Neural progenitor cell (in vitro differentiated cells): Measurements from ENCODE around the gene NRM. TPM values are rescaled to one million over a fixed set of nuclear protein-coding genes. Genes with fewer than 3 reads are reported as not detected.

Experiments used
- DNase-seq: peaks from one replicate; pipeline ENCODE4 v3.0.0-alpha.2; 2016; ENCODE audit warnings: low spot score
- H2AFZ ChIP-seq: fragments of 200-600 bp; sonication (generic); replicated peaks from 2 replicates; pipeline ENCODE4 v1.6.1; 2016; ENCODE audit warnings: antibody characterized with exemption
- H3F3A ChIP-seq: fragments of 200-600 bp; sonication (generic); 2 replicates; pipeline ENCODE4 v1.6.1; 2016; ENCODE audit warnings: antibody characterized with exemption, low read depth
- H3K27ac ChIP-seq: fragments of 200-600 bp; sonication (generic); 2 replicates; pipeline ENCODE4 v1.5.1; 2016; ENCODE audit warnings: mild to moderate bottlenecking
- H3K27me3 ChIP-seq: fragments of 200-600 bp; sonication (generic); 2 replicates; pipeline ENCODE4 v1.6.1; 2016; ENCODE audit warnings: mild to moderate bottlenecking, moderate library complexity
- H3K36me3 ChIP-seq: fragments of 200-600 bp; sonication (generic); 2 replicates; pipeline ENCODE4 v1.5.1; 2016
- H3K4me1 ChIP-seq: fragments of 200-600 bp; sonication (generic); 2 replicates; pipeline ENCODE4 v1.6.1; 2016; ENCODE audit warnings: mixed run types
- H3K4me2 ChIP-seq: fragments of 200-600 bp; sonication (generic); 2 replicates; pipeline ENCODE4 v1.6.1; 2016
- H3K4me3 ChIP-seq: fragments of 200-600 bp; sonication (generic); 2 replicates; pipeline ENCODE4 v1.5.1; 2016
- H3K79me2 ChIP-seq: fragments of 200-600 bp; sonication (generic); 2 replicates; pipeline ENCODE4 v1.6.1; 2016; ENCODE audit warnings: low read depth
- H3K9ac ChIP-seq: fragments of 200-600 bp; sonication (generic); 2 replicates; pipeline ENCODE4 v1.6.1; 2016
- H3K9me3 ChIP-seq: fragments of 200-600 bp; sonication (generic); 2 replicates; pipeline ENCODE4 v1.5.1; 2016; ENCODE audit warnings: low read depth
- H4K20me1 ChIP-seq: fragments of 200-600 bp; sonication (generic); 2 replicates; pipeline ENCODE4 v1.6.1; 2016; ENCODE audit warnings: low read depth
- H3K27ac Mint-ChIP-seq: 3 replicates; pipeline ENCODE4 v1.8.0; 2021; ENCODE audit warnings: mixed read lengths
- H3K27me3 Mint-ChIP-seq: 2 replicates; pipeline ENCODE4 v1.8.0; 2022; ENCODE audit warnings: low read depth, mild to moderate bottlenecking, inconsistent platforms, moderate library complexity, mixed read lengths; ENCODE audit not compliant: insufficient read depth
- H3K36me3 Mint-ChIP-seq: 3 replicates; pipeline ENCODE4 v1.8.0; 2021; ENCODE audit warnings: mixed read lengths
- H3K4me1 Mint-ChIP-seq: 3 replicates; pipeline ENCODE4 v1.8.0; 2021; ENCODE audit warnings: mixed read lengths
- H3K4me3 Mint-ChIP-seq: 3 replicates; pipeline ENCODE4 v1.8.0; 2021; ENCODE audit warnings: mild to moderate bottlenecking, moderate library complexity, mixed read lengths
- H3K9me3 Mint-ChIP-seq: 3 replicates; pipeline ENCODE4 v1.8.0; 2020; ENCODE audit warnings: mixed read lengths
- EZH2 ChIP-seq: fragments of 200-600 bp; sonication (generic); IDR thresholded peaks from 2 replicates; pipeline ENCODE4 v1.6.1; 2017; ENCODE audit warnings: antibody characterized with exemption, mild to moderate bottlenecking, moderate library complexity
- EZH2phosphoT487 ChIP-seq: fragments of 200-600 bp; sonication (generic); IDR thresholded peaks from 2 replicates; pipeline ENCODE4 v1.6.1; 2017; ENCODE audit warnings: antibody characterized with exemption
- total RNA-seq: library from RNA; depleted of rRNA; stranded (reverse); fragments of >200 nt; gene quantifications from 2 replicates; pipeline ENCODE4 v1.2.3, GENCODE V29; 2015; ENCODE audit warnings: low replicate concordance
- TF ChIP-seq, protein P1 (sequence below): fragments of 200-600 bp; sonication (generic); IDR thresholded peaks from 2 replicates; pipeline ENCODE4 v1.5.1; 2017; ENCODE audit warnings: antibody characterized with exemption, mild to moderate bottlenecking

NRM gene
- total RNA-seq, 1 donor from 2014 or later = 12.4 TPM

DNA sequence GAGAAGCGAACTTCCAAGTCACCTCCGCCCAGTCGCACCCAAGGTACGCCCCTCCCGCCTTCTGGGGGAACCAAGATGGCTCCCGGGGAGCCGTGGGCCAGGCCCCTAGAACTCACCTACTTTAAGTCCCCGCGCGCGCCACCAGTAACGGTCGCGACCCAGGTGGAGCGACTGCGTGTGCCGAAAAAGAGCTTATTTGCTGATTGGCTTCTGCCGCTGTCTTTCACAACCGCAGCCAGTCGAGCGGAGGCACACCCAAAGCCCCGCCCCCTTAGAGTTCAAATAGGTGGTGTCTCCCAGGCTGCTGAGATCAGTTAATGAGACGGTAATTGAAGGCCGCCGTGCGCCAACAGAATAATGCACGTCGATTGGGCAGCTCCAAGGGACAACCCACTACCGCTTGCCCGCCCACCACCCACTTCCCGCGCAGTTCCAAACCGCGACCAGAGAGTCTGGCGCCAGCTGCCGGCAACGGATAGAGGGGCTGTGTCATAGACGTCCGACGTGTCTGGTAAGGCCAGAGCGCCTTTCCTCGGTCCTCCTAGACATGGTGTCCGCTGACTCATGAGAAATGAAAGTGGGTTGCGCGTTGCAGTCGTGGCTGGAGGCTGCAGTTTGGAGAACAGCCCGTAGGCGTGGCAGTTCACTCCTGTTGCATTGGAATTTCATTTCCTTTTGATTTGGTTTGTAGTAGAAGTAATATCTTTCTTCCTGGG, 26.5 kb upstream of the NRM start, which contains the start of gene MDC1:
TSS of gene MDC1 (minus strand) at position 153 of the 716 bp plus-strand sequence. CDS start 2,106 bp downstream, outside the sequence.
- Histone ChIP-seq H3K36me3 (no peaks in the 10 kb centered on the region), H3F3A (peaks cover 42% of the 10 kb centered on the region), H2AFZ (peak within 1 kb of the TSS; percentile 66), H4K20me1 (peaks cover 9% of the 10 kb centered on the region), H3K4me3 (peak within 1 kb of the TSS; percentile 77), H3K4me2 (peak within 1 kb of the TSS; percentile 90), H3K9ac (peak within 1 kb of the TSS; percentile 46), H3K9me3 (no peaks in the 10 kb centered on the region), H3K27me3 (no peaks in the 10 kb centered on the region), H3K79me2 (peaks cover 73% of the 10 kb centered on the region), H3K4me1 (peaks cover 7% of the 10 kb centered on the region), H3K27ac (peak within 1 kb of the TSS; percentile 85)
- H3K4me3 Mint-ChIP-seq = peak within 1 kb of the TSS; percentile 98
- H3K36me3 Mint-ChIP-seq = peaks cover 42% of the 10 kb centered on the region
- H3K4me1 Mint-ChIP-seq = peaks cover 44% of the 10 kb centered on the region
- DNase-seq = peak; percentile 100
- peak within 1 kb of the TSS; percentile 100 for H3K27ac Mint-ChIP-seq
- H3K9me3 Mint-ChIP-seq = peaks cover 2% of the 10 kb centered on the region
- peaks cover 10% of the 10 kb centered on the region for H3K27me3 Mint-ChIP-seq
- no peak for TF ChIP-seq EZH2
- TF ChIP-seq, protein P1, sequence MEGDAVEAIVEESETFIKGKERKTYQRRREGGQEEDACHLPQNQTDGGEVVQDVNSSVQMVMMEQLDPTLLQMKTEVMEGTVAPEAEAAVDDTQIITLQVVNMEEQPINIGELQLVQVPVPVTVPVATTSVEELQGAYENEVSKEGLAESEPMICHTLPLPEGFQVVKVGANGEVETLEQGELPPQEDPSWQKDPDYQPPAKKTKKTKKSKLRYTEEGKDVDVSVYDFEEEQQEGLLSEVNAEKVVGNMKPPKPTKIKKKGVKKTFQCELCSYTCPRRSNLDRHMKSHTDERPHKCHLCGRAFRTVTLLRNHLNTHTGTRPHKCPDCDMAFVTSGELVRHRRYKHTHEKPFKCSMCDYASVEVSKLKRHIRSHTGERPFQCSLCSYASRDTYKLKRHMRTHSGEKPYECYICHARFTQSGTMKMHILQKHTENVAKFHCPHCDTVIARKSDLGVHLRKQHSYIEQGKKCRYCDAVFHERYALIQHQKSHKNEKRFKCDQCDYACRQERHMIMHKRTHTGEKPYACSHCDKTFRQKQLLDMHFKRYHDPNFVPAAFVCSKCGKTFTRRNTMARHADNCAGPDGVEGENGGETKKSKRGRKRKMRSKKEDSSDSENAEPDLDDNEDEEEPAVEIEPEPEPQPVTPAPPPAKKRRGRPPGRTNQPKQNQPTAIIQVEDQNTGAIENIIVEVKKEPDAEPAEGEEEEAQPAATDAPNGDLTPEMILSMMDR = peak; percentile 34

DNA sequence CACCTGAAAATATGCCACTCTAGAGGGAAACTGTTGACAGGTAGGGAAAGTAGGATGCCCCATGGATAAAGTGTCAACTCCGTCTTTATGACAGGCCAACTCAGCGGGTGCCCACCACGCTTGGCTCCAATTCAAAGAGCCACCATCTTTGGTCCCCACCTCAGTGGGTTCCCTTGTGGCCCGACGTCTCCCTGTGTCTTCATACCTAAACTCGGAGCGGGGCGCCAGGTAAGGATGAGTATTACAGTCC, 26.0 kb upstream of the NRM start:
- Histone ChIP-seq H3K9me3 (no peaks in the 10 kb centered on the region), H3K27me3 (no peaks in the 10 kb centered on the region), H3K4me2 (peak overlapping the region; percentile 83), H3K4me3 (peak overlapping the region; percentile 77), H3K79me2 (peaks cover 68% of the 10 kb centered on the region), H3K27ac (peak overlapping the region; percentile 61), H3K4me1 (peaks cover 7% of the 10 kb centered on the region), H3K36me3 (no peaks in the 10 kb centered on the region), H2AFZ (peak overlapping the region; percentile 66), H3F3A (peaks cover 37% of the 10 kb centered on the region), H4K20me1 (peaks cover 4% of the 10 kb centered on the region), H3K9ac (peak overlapping the region; percentile 46)
- Mint-ChIP-seq H3K27me3 (peaks cover 10% of the 10 kb centered on the region), H3K4me3 (peak overlapping the region; percentile 98), H3K27ac (peak overlapping the region; percentile 100), H3K9me3 (peaks cover 2% of the 10 kb centered on the region), H3K4me1 (peaks cover 41% of the 10 kb centered on the region), H3K36me3 (peaks cover 47% of the 10 kb centered on the region)
- DNase-seq = no peak
- TF ChIP-seq EZH2 (no peak), EZH2phosphoT487 (no peak)
- TF ChIP-seq, protein P1 = no peak

DNA sequence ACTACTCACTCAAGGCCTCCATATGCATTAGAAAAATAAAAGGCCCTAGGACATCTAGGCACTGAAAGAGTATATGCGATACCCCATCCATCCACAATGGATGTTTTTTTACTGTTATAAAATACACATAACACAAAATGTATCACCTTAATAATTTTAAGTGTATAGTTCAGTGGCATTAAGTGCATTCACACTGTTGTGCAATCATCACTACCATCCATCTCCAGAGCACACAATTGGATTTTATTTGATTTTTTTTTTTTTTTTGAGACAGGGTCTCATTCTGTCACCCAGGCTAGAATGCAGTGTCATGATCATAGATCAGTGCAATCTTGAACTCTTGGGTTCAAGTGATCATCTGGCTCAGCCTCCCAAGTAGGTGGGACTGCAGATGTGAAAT, 23.5 kb upstream of the NRM start:
- H3K4me1 ChIP-seq = peaks cover 7% of the 10 kb centered on the region
- no peaks in the 10 kb centered on the region for H3K27me3 ChIP-seq
- no peaks in the 10 kb centered on the region for H3K9me3 Mint-ChIP-seq
- peaks cover 35% of the 10 kb centered on the region for H3K4me1 Mint-ChIP-seq
- no peaks in the 10 kb centered on the region for H3K36me3 ChIP-seq
- H3K9ac ChIP-seq = no peak overlapping the region
- H3K4me3 ChIP-seq = no peak overlapping the region
- peaks cover 46% of the 10 kb centered on the region for H3K79me2 ChIP-seq
- no peak overlapping the region for H2AFZ ChIP-seq
- TF ChIP-seq EZH2phosphoT487 (no peak), EZH2 (no peak)
- TF ChIP-seq, protein P1 = no peak
- H4K20me1 ChIP-seq = no peaks in the 10 kb centered on the region
- H3K4me3 Mint-ChIP-seq = no peak overlapping the region
- H3F3A ChIP-seq = peaks cover 18% of the 10 kb centered on the region
- H3K36me3 Mint-ChIP-seq = peaks cover 55% of the 10 kb centered on the region
- H3K4me2 ChIP-seq = no peak overlapping the region
- H3K27me3 Mint-ChIP-seq = peaks cover 4% of the 10 kb centered on the region
- H3K9me3 ChIP-seq = no peaks in the 10 kb centered on the region
- DNase-seq = no peak
- no peak overlapping the region for H3K27ac Mint-ChIP-seq
- no peak overlapping the region for H3K27ac ChIP-seq
